Measurements from ENCODE around the gene MORF4L1.
"Not testable (repeated sequence)": the region's sequence is repeated elsewhere in the genome, so short reads cannot be mapped to it uniquely, and the experiment has no call there.

MORF4L1 gene

DNA sequence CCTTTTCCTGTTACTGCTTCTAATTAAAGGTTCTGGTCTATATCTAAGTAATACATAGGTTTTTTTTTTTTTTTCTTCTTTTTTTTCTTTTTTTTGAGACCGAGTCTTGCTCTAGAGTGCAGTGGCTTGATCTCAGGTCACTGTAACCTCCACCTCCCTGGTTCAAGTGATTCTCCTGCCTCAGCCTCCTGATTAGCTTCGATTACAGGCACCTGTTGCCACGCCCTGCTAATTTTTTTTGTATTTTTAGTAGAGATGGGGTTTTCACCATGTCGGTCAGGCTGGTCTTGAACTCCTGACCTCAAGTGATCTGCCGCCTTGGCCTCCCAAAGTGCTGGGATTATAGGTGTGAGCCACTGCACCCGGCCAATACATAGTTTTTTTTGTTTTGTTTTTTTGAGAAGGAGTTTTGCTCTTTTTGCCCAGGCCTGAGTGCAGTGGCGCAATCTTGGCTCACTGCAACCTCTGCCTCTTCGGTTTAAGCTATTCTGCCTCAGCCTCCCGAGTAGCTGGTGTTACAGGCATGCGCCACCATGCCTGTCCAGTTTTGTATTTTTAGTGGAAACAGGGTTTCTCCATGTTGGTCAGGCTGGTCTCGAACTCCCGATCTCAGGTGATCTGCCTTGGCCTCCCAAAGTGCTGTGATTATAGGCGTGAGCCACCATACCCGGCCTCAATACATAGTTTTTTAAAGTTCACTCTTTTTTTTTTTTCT lies 28.3 kb downstream of the MORF4L1 start:
- DNase-seq (ENCODE audit: low read depth), result not testable (repeated sequence)

- DNase-seq (ENCODE audit: low read depth), result peak; percentile 93
Measured at GRCh38 chr15:78902281-78903032, 29.8 kb downstream of the MORF4L1 start.

- no peak for DNase-seq (ENCODE audit: low read depth)
Measured at GRCh38 chr15:78904599-78905358, 32.1 kb downstream of the MORF4L1 start.

- peak; percentile 85 for DNase-seq (ENCODE audit: low read depth)
Measured at GRCh38 chr15:78906316-78906620, 33.6 kb downstream of the MORF4L1 start.

DNA sequence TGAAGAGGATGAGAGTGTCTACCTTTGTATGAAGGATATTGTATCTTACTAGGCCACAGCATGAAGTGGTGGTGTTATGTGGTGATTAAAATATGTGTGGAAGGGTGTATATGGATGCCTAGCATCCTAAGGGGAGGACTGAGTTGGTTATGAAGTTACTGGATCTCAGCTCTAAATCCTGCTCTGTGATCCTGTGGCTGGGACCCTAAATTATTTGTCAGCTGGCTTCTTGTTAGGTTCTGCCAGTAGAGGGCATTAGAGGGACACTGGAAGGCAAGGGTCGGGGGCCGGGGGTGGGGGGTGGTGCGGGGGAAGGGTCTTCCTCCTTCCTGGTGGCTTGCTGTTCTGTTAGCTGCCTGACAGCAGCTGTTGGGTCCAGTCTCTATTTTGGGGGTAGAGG lies 34.9 kb downstream of the MORF4L1 start:
- DNase-seq (ENCODE audit: low read depth), result no peak

DNA sequence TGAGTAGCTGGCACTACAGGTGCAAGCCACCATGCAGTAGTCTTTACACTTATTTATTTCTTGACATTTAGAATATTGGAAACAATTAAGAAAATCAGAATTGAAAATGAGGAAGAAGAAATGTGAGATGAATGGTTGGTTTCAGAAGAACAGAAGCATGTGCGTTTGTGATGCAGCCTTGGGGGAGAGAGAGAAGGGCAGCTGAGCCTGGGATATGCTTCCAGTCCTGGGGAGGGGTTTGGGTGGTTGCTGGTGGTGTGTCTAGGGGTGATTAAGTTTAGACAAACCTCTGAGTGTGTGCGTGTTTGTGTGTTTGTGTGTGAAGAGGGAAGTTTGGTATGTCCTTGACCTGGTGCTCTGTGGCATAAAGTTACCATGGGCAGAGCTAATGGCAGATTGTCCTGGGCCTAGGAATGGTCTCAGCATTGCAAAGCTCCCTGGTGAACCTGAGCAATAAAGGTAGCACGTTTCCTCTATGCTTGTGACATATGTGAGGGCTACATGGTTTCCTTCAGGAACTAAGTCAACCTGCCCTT lies 36.5 kb downstream of the MORF4L1 start:
- no peak for DNase-seq (ENCODE audit: low read depth)

- peak; percentile 53 for DNase-seq (ENCODE audit: low read depth)
Measured at GRCh38 chr15:78909791-78910228, 37.1 kb downstream of the MORF4L1 start.

GRCh38 chr15:78910271-78910670 lies 37.6 kb downstream of the MORF4L1 start:
- DNase-seq (ENCODE audit: low read depth), result no peak

DNA sequence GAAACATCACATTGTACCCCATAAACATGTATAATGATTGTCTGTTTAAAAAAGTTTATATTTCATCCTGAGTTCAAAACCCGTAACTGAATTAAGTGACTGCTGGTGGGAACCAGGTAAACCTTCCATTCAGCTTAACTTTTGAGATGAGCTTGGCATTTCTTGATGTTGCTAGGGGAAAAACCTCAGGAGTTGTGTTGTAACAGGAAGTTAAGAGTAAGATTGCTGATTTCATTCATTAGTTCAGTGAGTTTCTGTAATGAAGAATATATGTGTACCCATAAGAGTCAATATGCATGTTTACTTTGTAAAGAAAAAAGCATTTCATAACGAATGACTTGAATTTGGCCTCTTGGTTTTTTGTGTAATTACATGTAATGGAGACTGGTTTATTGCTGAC lies 39.6 kb downstream of the MORF4L1 start:
- DNase-seq (ENCODE audit: low read depth), result no peak

DNA sequence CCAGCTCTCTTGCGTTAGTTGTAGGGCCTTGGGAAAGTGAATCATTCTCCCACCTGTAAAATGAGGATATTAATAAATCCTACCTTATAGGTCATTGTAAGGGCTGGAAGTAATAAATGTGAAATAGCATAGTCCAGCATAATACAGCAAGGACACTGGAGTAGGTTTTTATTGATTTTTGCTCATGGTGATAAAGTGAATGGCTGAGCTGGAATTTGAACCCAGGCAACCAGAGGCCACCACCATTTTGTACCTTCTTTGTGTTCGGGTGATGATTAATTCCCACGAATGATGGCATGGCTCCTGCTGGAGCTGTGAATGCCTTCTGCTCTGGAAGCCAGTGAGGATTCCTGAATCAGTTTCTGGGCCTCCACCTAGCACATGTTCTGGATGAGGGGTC lies 40.3 kb downstream of the MORF4L1 start:
- no peak for DNase-seq (ENCODE audit: low read depth)

DNA sequence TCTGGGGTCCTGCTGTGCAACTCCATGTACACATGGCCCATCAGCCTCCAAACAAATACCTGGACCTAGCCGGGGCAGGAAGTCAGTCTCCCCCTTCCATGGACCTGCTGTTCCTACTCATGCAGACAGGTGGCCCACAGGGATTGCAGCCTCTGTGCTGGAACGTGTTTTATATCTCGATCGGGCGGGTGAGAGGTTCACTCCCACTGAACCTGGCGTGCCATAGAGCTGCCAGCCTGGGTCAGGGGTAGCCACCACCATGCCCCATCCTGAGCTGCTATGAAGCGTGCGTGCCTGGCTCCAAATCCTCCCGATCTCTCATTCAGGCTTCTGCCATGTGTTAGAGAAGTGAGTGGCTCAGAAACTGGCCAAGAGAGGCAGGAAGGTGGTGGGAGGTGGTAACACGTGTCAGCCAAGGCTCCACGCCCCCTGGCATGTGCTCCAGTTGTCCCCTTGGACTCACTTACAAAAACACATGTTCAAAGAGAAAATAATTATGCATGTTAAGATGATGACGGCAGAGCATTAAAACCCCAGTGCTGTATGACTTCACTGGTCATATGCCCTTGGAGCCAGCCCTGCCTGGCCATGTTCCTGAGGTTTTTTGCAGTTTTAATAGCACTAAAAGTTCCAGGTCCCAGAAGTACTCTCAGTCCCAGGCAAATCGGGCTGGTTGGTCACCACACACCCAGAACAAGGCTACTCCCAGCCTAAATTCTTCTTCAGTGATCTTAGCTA lies 41.5 kb downstream of the MORF4L1 start:
- peak; percentile 36 for DNase-seq (ENCODE audit: low read depth)

- DNase-seq (ENCODE audit: low read depth), result no peak
Measured at GRCh38 chr15:78915341-78916087, 42.8 kb downstream of the MORF4L1 start.

DNA sequence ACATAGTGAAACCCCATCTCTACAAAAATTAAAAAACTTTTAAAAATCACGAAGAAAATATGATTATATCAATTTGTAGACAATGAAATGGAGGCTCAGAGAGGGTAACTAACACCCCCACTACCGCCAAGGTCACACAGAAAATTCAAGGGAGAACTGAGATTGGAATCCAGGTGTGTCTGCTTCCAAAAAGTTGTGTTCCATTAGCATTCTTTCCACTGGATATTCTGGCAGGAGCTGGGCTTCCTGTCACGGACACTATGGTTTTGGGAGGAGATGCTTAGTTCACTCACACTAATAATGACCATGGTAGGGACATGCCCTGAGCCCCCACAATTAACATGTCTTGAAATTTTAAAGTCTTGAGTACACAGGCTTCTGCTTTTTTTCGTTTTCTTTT lies 43.4 kb downstream of the MORF4L1 start:
- no peak for DNase-seq (ENCODE audit: low read depth)

GRCh38 chr15:78917888-78918287 lies 45.2 kb downstream of the MORF4L1 start:
- peak; percentile 83 for DNase-seq (ENCODE audit: low read depth)

GRCh38 chr15:78921517-78921916 lies 48.8 kb downstream of the MORF4L1 start:
- no peak for DNase-seq (ENCODE audit: low read depth)

- no peak for DNase-seq (ENCODE audit: low read depth)
Measured at GRCh38 chr15:78921940-78922339, 49.2 kb downstream of the MORF4L1 start.

DNA sequence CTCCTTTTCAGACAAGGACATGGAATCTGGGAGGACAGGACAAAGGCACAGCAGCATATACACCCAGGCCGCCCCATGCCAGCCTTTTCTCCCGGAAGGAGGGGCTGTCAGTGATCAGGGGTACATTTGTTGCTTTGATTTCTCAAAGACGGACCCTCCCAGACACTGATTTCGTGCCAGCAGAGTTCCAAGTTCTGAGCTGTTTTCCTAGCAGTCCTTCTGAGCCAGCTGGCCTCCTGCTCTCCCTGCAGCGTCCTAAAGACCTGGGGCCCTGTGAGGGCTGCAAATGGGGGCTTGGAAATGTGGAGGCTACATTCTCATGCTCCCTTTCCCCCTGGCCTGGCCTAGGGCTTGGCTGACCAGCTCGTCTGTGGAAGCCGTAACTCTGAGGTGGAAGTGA lies 49.8 kb downstream of the MORF4L1 start:
- DNase-seq (ENCODE audit: low read depth), result no peak

GRCh38 chr15:78923015-78923414 lies 50.3 kb downstream of the MORF4L1 start:
- no peak for DNase-seq (ENCODE audit: low read depth)

GRCh38 chr15:78923480-78924360 lies 51.0 kb downstream of the MORF4L1 start:
- no peak for DNase-seq (ENCODE audit: low read depth)

DNA sequence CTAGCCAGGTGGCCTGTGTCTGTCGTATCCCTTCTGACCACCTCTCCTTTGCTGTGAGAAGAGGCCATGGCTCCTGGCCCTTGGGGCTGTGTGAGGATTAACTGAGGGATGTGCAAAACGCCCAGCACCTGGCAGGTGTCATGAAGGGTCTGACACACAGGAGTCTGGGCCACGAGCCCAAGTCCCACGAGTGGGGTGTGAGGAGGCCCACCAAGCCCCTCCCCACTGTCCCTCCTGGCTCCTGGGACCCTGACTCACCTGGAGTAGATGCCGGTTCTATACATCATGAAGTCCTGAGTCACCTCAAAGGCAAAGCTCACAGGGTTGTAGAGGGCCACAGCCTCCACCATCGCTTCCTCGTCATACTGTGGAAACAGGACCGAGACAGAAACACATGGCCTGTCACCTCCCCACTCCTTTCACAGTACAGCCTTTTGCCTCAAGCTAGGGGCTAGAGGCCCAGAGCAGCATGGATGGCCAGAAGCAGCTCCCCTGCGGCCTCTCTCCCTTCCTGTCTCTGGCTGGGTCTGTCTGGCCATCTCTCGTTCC lies 52.5 kb downstream of the MORF4L1 start:
- no peak for DNase-seq (ENCODE audit: low read depth)
